Fibroblast of skin of abdomen (primary cell): ENCODE results near the gene MXRA7.

ENCODE experiments used
- DNase-seq: peaks from one replicate; pipeline ENCODE4 v3.0.0-alpha.2; 2013

MXRA7 gene

DNA sequence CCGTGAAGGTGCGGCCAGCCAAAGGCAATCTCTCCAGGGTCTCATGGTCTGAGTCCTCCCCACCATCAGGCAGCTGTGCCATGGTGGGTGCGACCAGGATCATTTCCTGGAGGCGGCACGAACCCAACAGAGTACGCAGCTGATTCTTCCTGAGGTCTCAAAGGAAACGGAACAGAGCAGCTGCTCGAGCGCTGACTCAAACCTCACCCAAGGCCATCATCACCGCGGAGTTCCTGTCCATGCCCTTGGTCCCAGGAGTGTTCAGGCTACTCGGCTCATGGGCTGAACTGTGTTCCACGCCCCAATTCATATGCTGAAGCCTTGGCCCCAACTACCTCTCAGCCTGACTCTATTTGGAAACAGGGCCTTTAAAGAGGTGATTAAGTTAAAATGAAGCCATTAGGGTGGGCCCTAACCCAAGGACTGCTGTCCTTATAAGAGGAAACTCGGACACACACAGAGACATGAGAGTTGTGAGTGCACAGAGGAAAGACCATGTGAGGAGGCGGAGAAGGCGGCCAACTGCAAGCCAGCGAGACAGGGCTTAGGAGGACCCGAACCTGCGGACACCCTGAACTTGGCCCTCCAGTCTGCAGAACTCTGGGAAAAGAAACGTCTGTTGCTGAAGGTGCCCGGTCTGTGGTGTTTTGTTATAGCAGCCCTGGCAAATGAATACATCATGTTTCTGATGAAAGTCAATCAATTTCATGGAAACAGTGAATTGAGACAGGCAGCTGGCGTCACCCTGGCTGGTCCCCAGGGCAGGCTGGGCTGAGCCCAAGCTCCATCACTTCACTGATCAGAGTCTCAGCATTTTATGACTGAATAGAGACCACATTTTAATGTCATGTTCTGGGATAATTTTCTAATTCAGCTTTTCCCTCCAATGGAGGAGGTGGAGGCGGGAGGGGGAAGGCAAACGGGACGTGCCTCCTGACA, 13.7 kb downstream of the MXRA7 start:
- DNase-seq = no peak

DNA sequence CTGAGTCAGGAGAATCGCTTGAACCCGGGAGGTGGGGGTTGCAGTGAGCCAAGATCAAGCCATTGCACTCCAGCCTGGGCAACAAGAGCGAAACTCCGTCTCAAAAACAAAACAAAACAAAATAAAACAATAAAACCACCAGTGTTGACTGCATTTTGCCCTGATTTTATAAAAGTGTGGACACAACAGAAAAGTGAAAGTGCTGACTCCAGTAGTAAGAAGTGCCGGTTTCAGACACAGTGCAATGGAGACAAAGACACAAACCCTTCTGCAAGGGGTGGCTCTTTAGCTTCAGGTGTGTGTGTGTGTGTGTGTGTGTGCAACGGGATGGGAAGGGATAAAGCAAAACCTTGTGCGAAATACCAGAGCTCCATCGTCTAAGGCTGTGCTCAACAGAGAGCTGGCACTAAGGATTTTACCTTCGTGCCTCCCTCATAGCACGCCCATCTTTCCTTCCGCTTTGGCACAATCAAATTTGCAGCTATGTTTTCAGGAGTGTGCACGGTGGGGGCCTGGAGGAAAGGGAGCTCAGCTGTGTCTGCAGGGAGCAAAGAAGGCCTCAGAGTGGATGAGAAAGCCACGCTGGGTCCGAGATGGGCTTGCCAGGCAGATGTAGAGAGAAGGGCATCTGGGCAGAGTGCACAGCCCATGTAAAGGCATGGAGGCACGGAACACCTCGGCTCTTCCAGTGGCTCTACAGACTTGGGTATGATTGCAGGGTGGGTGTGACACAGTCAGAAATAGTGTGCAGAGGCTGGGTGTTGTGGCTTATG, 15.5 kb downstream of the MXRA7 start:
- DNase-seq = no peak

DNA sequence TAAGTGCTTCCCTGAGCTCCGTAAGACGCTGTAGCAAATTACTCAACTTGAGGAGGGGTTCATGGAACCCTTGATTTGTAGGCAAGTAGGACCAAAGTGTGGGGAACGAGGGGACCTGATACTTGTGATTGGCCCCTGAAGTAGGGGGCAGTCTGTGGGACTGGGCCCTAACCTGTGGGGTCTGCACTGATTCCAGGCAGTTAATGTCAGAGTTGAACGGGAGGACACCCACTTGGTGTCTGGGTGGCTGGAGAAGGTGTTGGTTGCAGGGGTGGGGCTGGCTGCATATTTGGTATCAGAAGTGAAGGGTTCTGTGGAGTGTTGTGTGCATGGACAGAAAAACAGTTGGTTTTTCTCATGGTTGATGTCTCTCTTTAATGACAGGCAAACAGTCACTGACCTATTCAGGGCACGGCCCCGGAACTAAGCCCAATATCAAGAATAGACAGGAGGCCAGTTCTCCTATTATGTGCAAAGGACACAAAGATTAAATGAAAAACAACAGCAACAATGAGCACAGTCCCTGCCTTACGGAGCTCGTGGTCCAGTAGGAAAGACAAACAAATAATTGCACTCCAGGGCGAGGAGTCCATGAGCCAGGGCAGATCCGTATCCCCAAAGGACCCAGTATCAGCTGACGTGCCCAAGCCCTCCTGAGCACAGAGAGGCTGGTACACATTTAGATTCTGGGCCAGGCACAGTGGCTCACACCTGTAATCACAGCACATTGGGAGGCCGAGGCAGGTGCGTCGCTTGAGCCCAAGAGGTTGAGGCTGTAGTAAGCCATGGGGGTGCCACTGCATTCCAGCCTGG, 19.2 kb downstream of the MXRA7 start:
- no peak for DNase-seq

DNA sequence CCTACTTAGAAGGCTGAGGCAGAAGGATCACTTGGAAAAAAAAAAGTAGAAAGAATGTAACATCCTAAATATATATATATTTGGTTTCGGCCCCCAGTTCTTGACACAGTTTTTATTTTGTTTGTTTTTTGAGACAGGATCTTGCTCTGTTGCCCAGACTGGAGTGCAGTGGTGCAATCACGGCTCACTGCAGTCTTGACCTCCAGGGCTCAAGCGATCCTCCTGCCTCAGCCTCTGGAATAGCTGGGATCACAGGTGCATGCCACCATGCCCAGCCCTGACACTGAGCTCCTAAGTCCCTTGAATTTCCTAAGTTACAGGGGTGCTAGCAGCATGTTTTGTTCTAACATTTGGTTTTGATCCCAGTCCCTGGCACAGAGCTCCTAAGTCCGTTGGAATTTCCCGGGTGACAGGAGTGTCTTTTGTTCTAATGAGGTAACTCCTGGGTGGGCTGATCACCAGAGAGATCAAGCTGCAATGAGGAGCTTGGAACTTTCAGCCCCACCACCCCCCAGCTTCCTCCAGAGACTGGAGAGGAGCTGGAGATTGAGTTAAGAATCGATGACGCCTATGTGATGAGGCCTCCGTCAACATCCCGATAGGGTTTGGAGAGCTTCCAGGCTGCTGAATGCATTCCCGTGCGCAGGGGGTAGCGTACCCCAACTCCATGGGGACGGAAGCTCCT, 20.0 kb downstream of the MXRA7 start:
- no peak for DNase-seq

DNA sequence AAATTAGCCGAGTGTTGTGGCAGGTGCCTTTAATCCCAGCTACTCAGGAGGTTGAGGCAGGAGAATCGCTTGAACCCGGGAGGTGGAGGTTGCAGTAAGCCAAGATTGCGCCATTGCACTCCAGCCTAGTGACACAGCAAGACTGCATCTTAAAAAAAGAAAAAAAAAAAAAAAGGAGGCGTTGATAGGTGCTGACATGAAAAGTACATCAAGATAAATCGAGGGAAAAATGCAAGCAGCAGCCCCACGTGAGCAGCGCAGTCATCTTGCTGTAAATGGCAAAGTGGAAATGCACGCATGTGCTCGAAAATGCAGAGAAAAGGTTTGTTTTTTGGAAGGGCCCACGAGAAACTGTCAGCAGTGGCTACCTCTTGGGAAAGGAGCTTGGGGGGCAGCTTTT, 20.9 kb downstream of the MXRA7 start:
- DNase-seq = no peak

DNA sequence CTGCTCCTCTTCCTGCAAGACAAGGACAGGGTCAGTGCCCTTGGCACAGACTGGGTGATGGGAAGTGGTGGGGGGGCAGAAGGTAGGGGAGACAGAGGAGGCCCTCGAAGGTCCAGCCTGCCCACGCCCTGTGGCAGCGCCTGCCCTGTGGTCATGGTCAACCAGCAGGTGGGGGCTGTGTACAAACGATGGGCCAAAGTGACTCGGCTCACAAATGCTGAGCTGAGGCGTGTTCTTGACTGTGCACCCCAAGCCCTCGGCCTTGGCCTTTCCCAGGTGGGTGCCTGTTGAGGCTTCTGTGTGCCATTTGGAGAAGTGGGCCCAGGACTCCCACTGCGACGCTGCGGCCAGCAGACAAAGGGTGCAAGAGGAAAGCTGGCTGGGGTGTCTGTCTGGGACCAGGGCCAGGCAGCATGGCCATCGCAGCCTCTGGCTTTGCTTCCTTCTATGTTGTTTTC, 22.6 kb downstream of the MXRA7 start:
- DNase-seq = no peak

DNA sequence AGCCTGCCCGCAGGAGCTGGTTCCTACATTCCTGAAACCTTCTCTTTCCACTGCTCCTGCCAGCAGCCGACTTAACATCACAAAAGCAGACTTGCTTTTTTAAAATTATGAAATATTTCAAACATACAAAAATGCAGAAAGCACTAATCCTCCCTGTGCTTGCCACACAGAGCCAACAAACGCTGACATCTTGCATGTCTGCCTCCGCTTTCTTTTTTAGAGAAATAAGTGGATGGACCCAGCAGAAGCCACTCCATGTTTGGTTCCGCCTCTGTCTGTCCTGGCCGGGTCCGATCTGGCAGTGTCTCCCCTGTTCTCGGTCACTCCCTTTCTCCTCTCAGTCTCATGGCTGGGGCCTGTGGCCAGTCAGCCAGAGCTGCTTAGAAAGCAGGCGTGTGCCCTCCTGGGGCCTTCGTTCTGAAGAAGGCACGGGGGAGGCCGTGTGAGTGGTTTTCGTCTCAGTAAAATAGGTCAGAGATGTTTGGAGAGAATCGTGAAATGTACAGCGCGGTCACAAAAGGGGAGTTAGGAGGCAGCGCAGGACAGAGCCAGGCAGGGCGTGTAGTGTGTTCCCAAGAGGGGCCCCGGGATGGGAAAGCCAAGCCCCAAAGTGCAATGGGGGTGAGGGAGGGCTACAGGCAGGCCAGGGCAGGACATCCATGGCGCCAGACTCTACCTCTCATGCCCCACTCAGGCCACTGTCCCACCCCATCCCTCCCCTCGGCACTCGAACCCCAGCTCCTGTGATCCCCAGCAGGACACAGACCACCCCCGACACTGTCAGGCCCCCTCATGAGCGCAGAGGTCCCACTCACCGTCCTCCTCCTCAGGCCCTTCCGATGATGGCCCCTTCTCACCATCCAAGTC, 23.2 kb downstream of the MXRA7 start:
- DNase-seq = no peak

DNA sequence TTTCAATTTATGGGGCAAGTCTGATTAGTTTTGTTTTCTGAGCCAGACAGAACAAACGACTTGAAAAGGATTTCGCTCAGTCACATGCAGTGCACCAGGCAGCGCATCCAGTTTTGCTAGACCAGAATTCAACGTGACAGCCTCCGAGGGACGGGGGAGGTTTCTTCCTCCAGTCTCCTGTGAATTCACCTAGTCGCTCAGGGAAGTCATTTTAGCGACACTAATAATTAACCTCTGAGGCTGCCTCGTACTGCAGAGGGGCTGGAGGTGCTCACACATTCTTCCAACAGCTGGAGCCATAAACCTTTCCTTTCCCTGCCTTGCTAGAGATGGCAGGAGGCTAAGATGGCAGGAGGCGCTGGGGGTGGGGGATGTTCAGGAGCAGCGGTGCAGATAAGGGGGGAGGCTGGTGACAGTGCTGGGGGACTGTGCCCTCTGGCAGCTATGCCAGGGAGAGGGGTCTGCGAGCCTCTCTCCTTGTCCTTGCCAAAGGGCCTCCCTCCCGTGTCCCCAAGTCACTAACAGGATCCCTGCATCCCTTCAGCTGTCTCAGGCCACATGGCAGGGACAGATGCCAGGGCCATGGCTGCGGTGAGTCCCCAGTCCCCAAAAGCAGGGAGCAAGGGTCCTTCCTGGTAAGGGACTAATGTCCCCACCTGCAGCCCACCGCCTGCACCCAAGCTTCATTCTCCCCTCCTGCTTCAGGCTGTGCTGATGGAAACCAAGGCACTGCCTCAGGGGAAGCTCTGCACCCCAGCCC, 24.0 kb downstream of the MXRA7 start:
- no peak for DNase-seq

DNA sequence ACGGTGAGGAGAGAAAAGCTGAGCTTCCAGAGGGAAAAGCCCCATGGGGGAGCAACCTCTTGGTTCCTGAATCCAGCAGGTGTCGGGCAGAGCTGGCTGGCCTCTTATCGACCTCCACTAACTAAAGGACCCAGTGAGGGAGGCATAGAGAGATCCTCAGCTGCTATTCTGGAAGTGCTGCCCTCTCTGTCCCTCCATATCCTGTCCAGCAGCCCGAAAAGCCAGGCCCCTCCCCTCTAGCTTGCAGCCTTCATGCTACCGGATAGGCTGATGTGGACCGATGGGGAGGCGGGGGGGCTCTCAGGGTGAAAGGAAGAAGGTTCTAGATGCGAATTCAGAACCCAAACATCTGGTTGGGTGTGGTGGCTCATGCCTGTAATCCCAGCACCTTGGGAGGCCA, 24.9 kb downstream of the MXRA7 start:
- no peak for DNase-seq

DNA sequence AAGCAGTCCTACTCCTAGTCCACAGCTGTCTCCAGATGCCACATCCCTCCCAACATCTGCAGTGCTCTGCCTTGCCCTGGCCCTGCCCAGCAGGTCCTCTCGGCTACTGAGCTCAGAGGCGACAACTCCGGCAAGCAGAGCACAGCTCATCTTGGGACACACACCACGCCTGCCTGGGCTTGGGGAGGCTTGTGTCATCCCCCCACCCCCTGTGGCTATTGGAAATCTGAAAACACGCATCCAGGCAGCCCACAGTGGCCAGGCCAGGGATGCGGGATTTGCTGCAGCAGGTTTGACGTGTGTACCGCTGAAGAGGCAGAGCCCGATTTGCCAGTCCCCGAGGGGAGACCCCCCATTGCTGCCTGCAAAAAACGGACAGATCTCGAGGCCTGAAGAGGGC, 25.4 kb downstream of the MXRA7 start:
- DNase-seq = no peak

DNA sequence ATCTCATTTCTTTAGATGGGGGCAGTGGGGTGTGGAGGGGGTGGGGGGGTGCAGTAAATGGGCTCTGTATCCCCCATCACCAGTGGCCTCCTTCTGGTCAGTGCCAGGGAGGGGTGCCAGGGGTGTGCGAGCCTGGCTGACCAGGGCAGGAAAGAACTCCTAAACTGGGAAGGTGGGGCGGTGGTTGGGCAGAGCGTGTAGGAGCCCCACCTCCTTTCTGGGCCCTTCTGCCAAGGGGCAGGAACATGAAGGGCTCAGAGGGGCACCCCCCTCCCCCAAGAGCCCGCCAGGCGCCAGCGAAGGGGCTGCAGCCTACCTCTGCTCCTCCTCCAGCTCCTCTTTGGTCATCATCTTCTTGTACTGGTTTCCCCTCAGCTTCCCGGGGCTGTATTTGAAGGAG, 26.0 kb downstream of the MXRA7 start:
- no peak for DNase-seq

DNA sequence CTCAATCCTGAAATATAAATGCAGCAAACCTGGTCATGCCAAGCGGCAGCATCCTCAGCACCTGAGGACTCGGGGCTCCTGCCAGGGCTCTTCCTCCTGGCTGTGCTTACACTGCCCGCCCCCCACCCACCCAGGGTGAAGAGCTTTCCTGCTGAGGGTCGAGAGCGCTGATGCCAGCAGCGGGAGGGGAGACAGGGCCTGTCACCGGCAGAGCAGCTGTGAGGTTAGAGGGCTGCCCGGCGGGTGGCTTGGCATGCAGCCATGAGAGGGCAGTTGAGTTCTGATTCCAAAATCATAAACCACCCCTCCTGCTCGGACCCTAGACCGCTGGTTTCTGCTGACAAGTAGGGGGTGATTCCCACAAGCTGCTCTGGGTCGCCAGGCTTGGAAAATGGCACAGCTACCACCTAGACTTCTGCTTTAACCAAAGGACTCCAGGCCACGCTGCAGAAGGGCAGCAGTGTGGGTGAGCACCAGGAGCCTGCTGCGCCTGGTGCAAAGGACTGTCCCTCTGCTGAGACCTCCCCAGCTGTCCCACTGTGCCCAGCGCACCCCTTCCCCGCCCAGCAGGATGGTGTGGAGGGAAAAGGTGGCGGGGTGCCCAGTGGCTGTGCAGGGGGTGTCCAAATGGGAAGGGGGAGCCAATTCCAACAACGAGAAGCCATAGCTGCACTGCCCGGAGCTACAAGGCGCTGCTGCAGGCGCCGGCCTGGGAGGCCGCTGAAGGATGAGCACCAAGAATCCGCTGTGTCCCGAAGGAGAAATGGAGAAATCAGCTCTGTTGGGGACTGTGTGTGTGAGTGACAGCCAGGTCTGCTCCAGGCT, 26.6 kb downstream of the MXRA7 start:
- DNase-seq = no peak

DNA sequence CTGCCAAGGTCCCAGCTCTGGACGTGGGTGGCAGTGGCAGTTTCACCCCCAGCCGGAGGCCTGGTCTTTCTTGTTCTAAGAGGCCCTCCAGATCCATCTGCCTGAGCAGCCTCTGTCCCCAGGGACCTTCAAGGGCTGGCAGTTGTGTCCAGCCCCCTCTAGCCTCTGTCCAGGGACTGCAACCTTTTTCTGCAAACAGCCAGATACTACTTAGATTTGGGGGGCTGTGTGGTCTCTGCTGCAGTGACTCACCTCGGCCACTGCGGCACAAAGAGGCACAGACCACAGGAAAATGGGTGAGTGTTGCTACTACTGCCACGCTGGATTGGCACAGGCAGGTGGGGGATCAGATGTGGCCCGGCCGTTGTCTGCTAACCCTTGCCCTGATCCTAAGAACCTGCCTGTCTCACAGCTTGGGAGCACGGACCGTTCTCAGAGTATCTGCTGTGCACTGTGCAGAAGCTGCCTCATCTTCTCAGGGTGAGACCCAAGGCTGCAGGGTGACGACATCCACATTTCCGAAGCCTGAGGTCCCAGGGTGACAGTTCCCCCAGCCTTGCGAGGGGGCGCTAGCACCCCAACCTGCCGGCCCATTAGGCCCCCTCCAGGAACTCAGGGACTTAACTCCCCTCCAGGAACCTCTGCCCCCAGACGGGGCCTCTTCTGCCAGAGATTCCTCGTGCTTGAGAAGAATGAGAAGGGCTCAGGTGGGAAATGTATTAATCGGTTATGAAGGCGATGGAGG, 27.6 kb downstream of the MXRA7 start:
- DNase-seq = no peak

DNA sequence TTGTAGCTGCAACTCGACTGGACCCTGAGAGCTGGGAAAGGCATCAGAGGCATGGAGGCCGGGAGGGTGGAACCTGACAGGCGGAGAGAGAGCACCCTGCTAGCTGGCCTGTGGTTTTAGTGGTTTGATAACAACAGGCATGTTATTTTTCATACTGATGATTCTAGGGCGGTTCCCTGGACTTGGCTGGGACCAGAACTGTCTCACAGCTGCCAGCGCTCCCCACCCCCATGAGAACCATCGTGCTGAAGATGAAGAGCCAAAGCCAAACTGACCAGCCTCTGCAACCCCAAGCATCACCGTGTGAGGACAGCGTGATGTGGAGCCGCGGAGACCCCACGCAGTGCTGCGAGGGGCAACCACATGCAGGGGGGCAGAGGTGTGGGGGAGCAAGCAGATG, 28.5 kb downstream of the MXRA7 start:
- DNase-seq = peak; percentile 35

DNA sequence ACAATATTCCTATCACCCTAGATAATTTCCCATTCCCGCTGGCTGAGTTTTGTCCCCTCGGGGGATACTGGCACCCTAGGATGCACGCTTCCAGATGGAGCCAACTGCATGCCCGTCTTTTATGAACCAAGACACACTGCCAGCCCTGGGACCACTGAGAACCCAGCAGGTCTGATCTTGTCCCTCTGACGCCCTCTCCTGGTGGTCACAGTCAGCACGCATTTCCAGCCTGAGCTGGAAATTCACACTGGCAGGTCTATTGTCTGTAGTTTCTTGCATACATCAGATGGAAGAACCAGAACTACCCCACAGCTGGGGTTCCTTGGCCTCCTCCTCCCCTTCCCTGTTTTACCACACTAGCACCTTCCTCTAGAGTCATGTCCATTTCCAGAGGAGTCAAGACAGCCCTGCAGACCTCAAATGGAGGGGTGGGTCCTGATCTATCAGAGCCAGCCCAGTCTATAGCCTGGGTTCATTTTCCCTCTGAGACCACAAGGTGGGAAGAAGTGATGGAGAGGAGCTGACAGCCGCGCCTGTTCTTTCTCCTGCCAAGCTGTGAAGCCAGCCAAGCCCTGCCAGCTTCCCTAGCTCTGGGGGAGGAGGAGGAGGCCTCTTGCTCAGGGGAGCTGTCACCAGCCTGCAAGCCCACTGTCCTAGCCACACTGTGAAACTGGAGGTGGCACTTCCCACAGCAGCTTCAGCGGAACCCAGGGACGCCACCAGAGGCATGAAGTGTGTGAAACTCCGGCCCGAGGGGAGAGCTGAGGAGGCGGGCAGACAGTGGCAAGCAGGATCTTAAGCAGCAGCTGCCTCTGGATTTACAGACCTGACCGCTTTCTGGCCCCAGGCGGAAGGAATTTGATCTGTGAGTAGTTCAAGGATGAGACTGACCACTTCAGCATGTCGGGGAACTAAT, 29.3 kb downstream of the MXRA7 start:
- peak; percentile 58 for DNase-seq

DNA sequence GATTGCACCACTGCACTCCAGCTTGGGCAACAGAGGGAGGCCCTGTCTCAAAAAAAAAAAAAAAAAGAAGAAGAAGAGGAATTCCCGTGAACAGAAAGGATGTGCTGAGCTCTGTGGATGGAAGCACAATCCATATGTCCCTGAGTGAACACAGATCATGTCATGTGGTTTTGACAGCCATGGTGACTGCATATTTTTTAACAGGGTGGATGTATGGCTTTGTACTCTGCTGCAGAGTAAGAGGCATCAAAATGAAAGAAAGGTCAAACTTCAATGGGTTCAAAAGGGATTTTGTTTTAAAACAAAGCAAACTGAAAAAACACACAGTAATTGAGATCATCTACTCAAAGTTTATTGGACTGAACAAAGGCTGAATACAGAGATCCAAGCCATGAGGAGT, 31.5 kb downstream of the MXRA7 start:
- DNase-seq = no peak

DNA sequence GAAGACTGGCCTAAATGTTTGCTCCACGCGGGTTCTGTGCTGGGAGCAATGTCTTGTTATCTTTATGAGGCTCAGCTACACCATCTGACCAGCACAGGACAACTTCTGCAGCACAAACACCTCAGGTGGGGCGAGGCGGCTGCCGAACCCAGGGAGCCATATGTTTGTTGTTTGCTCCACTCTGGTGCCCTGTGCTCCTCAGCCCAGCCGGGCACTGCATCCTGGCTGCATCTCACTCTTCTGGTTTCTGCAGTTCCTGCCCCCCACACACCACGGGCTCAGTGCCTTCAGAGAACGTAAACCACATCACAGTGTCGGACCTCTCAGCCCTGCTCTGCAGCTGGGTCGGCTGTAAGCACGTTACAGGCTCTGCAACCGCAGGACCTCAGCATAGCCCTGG, 32.4 kb downstream of the MXRA7 start:
- no peak for DNase-seq

DNA sequence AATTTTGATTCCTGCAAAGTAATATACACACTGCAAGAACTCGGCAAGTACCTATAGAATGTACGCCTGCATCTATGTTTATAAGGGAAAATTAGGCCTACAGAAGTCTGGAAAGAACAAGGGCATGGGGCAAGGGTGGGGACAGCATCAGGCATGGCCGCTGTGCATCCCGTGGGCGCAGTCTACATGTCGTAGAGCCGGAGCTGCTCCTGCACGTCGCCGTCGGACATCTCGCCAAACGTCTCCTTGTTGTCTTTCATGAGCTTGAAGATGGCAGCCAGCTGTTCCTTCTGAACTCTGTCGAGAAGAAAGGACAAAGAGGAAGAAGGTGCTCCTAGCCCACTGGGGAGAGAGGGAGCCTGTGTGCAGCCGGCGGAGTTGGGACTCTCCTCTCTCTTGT, 33.4 kb downstream of the MXRA7 start:
- no peak for DNase-seq
